ENCODE measurements around the gene TNRC18.

The TNRC18 gene

DNA sequence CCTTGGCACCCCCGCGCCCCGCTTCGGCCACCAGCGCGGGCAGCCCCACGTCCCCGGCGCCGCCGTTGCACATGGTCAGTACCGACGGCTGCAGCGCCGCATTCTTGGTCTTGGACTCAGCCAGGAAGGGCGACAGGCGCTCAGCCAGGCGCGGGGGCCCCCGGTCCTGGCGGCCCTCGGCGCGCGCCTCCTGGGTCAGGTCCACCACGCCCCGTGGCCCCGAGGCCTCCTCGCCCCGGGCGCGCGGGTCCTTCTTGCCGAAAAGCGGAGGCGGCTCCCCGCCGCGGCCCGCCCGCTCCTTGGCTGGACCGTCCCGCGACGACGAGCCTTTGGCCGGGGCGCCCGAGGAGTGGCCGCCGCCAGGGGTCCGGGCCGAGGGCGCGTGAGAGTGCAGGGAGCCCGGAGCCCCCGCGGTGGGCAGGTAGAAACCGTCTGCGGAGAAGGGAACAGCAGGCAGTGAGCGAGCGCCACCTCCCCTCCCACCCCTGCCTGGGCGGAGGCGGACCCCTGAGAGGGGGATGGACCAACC lies 34.7 kb downstream of the TNRC18 start:
- peaks cover under 1% of the 10 kb centered on the region for H3K4me1 ChIP-seq (ENCODE audit: control insufficient read depth, insufficient read depth, low read length, poor library complexity, severe bottlenecking)
- H3K27ac ChIP-seq (ENCODE audit: insufficient read depth, low read length, poor library complexity, severe bottlenecking), result no peak overlapping the region
- H3K4me3 ChIP-seq (ENCODE audit: insufficient read depth, low read depth, low read length, poor library complexity, severe bottlenecking), result no peak overlapping the region
- no peaks in the 10 kb centered on the region for H3K27me3 ChIP-seq (replicated peaks; ENCODE audit: control insufficient read depth, insufficient read depth, low read length, poor library complexity, severe bottlenecking)
- DNase-seq, result no peak
- H3K9me3 ChIP-seq (ENCODE audit: control insufficient read depth, low read length), result no peaks in the 10 kb centered on the region
- H3K36me3 ChIP-seq (ENCODE audit: control insufficient read depth, insufficient read depth, low read length), result peaks cover 52% of the 10 kb centered on the region

DNA sequence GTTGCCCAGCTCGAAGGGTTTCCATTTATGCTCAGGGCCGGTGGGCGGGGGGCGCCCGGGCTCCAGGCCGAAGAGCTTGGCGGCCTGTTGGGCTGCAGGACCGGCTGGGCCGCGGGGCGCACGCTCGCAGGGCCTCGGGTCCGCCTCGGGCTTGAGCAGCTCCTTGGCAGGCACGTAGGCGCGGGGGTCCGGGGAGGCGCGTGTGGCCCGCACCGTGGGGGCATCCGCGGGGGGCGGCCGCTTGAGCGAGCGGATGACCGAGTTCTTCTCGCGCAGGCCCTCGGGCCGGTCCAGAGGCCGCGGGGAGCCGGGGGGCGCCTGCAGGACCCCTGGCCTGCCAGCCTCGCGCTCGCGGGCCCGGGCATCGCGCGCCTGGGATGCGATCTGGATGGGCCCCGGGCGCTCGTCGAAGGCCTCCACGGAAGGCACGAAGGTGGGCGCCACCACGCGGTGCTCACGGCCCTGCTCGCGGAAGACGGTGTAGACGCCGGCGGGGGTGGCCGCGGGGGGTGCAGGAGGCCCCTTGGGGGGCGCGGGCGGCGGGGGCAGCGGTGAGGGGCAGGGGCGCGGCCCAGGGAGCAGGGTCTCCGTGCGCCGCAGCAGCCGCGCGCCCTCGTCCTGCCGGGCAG lies 35.2 kb downstream of the TNRC18 start:
- Histone ChIP-seq H3K27me3 (replicated peaks; ENCODE audit: control insufficient read depth, insufficient read depth, low read length, poor library complexity, severe bottlenecking) (no peaks in the 10 kb centered on the region), H3K27ac (ENCODE audit: insufficient read depth, low read length, poor library complexity, severe bottlenecking) (no peak overlapping the region), H3K4me1 (ENCODE audit: control insufficient read depth, insufficient read depth, low read length, poor library complexity, severe bottlenecking) (peaks cover 2% of the 10 kb centered on the region), H3K36me3 (ENCODE audit: control insufficient read depth, insufficient read depth, low read length) (peaks cover 46% of the 10 kb centered on the region), H3K9me3 (ENCODE audit: control insufficient read depth, low read length) (no peaks in the 10 kb centered on the region), H3K4me3 (ENCODE audit: insufficient read depth, low read depth, low read length, poor library complexity, severe bottlenecking) (no peak overlapping the region)
- DNase-seq, result no peak

DNA sequence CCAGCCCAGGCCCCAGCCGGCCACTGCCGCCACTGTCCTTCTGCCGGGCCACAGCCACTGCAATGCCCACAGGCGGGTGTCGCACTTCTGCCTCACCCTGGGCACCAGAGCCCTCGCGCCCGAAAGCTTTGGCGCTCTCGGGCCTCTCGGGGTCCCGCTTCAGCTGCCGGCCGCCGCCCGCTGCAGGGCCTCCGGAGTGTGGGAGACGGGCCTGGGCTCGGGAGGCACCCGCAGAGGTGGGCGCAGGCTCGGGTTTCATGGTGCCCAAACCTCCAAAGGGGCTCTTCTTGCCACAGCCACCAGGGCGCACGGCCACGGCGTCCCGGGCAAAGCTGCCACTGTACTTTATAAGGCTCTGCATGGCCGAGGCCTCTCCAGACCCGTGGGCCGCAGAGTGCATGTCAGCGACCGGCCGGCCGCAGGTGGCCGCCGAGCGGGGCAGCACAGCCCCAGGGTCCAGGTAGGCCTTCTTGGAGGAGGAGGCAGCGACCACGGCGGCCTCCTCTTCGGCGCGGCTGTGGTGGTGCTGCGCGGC lies 35.9 kb downstream of the TNRC18 start:
- Histone ChIP-seq H3K9me3 (ENCODE audit: control insufficient read depth, low read length) (no peaks in the 10 kb centered on the region), H3K27me3 (replicated peaks; ENCODE audit: control insufficient read depth, insufficient read depth, low read length, poor library complexity, severe bottlenecking) (no peaks in the 10 kb centered on the region), H3K36me3 (ENCODE audit: control insufficient read depth, insufficient read depth, low read length) (peaks cover 40% of the 10 kb centered on the region), H3K4me1 (ENCODE audit: control insufficient read depth, insufficient read depth, low read length, poor library complexity, severe bottlenecking) (peaks cover 4% of the 10 kb centered on the region), H3K4me3 (ENCODE audit: insufficient read depth, low read depth, low read length, poor library complexity, severe bottlenecking) (no peak overlapping the region), H3K27ac (ENCODE audit: insufficient read depth, low read length, poor library complexity, severe bottlenecking) (no peak overlapping the region)
- no peak for DNase-seq

DNA sequence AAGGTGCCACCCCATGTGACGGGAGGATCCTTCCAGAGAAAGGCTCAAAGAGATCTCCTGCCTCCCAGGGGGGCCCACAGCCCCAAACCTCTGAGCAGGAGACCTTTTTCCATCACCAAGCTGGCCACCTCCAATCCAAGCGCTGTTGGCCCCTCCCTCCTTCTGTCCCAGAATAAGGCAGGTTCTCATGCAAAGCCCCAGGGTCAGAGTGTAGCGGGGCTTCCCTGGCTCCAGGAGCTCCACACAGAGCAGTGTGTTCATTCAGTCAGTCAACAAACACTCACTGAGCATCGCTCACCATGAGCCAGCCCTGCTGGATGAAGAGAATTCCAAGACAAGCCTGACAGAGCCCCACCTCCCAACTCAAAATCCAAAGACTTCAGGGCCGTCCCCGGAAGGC lies 39.0 kb downstream of the TNRC18 start:
- Histone ChIP-seq H3K36me3 (ENCODE audit: control insufficient read depth, insufficient read depth, low read length) (peaks cover 21% of the 10 kb centered on the region), H3K4me3 (ENCODE audit: insufficient read depth, low read depth, low read length, poor library complexity, severe bottlenecking) (no peak overlapping the region), H3K27me3 (replicated peaks; ENCODE audit: control insufficient read depth, insufficient read depth, low read length, poor library complexity, severe bottlenecking) (no peaks in the 10 kb centered on the region), H3K9me3 (ENCODE audit: control insufficient read depth, low read length) (no peaks in the 10 kb centered on the region), H3K27ac (ENCODE audit: insufficient read depth, low read length, poor library complexity, severe bottlenecking) (no peak overlapping the region), H3K4me1 (ENCODE audit: control insufficient read depth, insufficient read depth, low read length, poor library complexity, severe bottlenecking) (peaks cover 4% of the 10 kb centered on the region)
- no peak for DNase-seq

DNA sequence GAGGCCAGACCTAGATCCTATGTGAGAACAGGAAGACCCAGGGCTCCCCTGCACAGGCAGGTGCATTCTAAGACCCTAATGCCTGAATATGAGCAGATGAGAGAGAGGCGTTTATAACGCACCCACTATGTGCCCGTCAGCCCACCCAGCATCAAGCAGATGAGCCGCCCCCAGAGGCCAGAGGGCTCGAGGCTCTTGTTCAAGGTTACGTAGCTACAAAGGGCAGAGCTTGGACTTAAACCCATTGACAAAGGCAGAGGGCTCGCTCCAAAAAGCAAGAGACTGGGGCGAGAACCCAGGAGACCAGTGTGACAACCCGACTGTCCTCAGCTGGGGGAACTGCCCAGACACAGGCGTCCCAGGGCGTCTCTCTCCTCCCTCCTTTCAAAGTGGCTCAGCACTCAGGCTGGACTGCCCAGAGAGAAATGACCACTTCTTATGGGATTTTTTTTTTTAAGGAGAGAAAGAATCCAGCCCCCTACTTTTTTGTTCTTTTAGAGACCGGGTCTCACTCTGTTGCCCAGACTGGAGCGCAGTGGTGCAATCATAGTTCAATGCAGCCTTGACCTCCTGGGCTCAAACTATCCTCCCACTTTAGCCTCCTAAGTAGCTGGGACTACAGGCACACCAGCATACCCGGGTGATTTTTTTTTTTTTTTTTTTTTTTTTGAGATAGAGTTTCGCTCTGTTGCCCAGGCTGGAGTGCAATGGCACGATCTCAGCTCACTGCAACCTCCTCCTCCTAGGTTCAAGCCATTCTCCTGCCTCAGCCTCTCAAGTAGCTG lies 40.1 kb downstream of the TNRC18 start:
- Histone ChIP-seq H3K36me3 (ENCODE audit: control insufficient read depth, insufficient read depth, low read length) (peaks cover 16% of the 10 kb centered on the region), H3K4me1 (ENCODE audit: control insufficient read depth, insufficient read depth, low read length, poor library complexity, severe bottlenecking) (peaks cover 4% of the 10 kb centered on the region), H3K9me3 (ENCODE audit: control insufficient read depth, low read length) (no peaks in the 10 kb centered on the region), H3K27ac (ENCODE audit: insufficient read depth, low read length, poor library complexity, severe bottlenecking) (no peak overlapping the region), H3K27me3 (replicated peaks; ENCODE audit: control insufficient read depth, insufficient read depth, low read length, poor library complexity, severe bottlenecking) (no peaks in the 10 kb centered on the region), H3K4me3 (ENCODE audit: insufficient read depth, low read depth, low read length, poor library complexity, severe bottlenecking) (no peak overlapping the region)
- no peak for DNase-seq

DNA sequence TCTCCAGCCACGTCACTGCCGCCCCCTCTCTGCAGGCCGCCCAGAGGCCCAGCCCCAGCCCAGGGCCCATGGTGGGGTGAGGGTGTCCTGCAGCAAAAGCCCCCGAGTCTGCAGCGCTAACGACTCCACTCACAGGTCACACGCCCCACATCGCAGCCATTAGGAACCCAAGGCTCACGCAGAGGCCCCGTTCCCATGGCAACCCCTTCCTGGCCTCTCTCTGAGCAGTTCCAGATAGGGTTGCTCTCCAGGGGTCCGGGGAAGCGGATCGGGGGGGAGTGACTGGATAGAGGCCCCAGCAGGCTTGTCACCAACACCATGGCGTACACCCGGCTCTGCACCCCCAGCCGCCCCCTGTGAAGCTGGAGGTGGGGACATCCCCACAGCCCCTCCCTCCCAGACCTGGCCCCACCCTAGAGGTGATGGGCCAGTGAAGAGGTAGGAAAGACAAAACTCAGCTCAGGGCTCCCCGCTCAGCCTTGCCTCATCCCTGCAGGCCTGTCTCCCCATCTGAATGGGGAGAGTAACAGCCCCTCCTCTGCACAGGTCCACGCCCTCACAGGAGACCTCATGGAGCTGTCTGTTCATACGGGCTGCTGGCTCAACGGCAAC lies 41.2 kb downstream of the TNRC18 start:
- H3K27ac ChIP-seq (ENCODE audit: insufficient read depth, low read length, poor library complexity, severe bottlenecking), result no peak overlapping the region
- no peaks in the 10 kb centered on the region for H3K27me3 ChIP-seq (replicated peaks; ENCODE audit: control insufficient read depth, insufficient read depth, low read length, poor library complexity, severe bottlenecking)
- H3K4me1 ChIP-seq (ENCODE audit: control insufficient read depth, insufficient read depth, low read length, poor library complexity, severe bottlenecking), result peaks cover 4% of the 10 kb centered on the region
- no peaks in the 10 kb centered on the region for H3K9me3 ChIP-seq (ENCODE audit: control insufficient read depth, low read length)
- H3K4me3 ChIP-seq (ENCODE audit: insufficient read depth, low read depth, low read length, poor library complexity, severe bottlenecking), result no peak overlapping the region
- DNase-seq, result no peak
- peaks cover 7% of the 10 kb centered on the region for H3K36me3 ChIP-seq (ENCODE audit: control insufficient read depth, insufficient read depth, low read length)

DNA sequence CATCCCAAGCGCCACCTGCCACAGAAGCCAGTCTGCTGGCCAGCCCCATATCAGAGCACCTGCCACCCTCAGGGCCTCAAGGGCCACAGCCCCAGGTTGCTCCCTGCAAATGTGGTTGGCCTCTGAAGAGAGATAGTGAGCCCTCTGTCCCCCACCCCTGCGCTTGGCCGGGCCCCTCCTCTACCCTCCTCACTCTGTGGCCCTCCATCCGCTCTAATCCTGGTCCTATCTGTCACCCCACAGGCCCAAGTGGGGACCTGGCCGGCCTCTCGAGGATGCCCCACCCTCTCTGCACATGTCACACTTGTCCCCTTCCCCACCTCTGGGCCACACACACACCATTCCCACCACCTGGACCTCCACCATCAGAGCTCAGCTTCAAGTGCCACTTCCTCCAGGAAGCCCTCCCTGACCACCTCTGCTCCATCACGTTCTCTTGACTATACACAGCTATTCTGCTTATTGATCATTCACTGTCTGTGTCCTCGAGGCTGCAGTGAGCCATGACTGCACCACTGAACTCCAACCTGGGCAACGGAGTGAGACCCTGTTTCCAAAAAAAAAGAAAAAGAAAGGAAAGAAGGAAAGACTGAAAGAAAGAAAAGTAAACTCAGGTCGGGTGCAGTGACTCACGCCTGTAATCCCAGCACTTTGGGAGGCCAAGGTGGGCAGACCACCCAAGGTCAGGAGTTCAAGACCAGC lies 42.4 kb downstream of the TNRC18 start:
- H3K27ac ChIP-seq (ENCODE audit: insufficient read depth, low read length, poor library complexity, severe bottlenecking), result no peak overlapping the region
- H3K4me1 ChIP-seq (ENCODE audit: control insufficient read depth, insufficient read depth, low read length, poor library complexity, severe bottlenecking), result peaks cover 4% of the 10 kb centered on the region
- H3K9me3 ChIP-seq (ENCODE audit: control insufficient read depth, low read length), result no peaks in the 10 kb centered on the region
- peaks cover 6% of the 10 kb centered on the region for H3K36me3 ChIP-seq (ENCODE audit: control insufficient read depth, insufficient read depth, low read length)
- no peak overlapping the region for H3K4me3 ChIP-seq (ENCODE audit: insufficient read depth, low read depth, low read length, poor library complexity, severe bottlenecking)
- H3K27me3 ChIP-seq (replicated peaks; ENCODE audit: control insufficient read depth, insufficient read depth, low read length, poor library complexity, severe bottlenecking), result no peaks in the 10 kb centered on the region
- no peak for DNase-seq

DNA sequence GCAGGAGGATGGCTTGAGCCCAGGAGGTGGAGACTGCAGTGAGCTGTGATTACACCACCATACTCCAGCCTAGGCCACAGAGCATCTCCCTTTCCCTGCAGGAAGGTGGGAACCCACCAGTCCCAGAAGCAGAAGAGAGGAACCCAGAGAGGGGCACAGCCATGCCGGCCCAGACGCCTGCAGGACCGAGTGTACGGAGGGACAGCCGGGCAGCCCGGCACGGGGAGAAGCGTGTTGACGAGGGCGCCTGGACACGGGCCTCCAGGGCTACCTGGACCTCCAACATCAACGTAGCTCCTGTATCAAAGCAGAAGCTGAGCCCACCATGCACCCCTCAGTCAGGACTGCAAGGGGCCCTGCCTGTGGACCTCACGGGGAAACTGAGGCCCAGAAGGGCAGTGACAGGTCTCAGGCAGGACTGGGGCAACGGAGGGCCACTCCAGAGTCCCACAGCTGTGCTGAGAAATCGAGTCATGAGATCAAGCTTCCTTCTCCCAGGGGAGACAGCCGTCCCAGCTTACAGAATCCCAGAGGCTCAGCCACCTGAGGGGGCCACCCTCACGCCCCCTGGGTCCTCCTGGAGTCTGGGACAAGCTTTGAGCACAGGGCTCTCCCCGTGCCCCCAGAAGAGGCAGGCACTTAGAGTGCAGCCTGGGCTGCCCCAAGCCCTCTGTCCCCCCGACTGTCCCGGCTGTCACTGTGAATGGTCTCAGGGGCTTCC lies 43.1 kb downstream of the TNRC18 start:
- Histone ChIP-seq H3K9me3 (ENCODE audit: control insufficient read depth, low read length) (no peaks in the 10 kb centered on the region), H3K27ac (ENCODE audit: insufficient read depth, low read length, poor library complexity, severe bottlenecking) (no peak overlapping the region), H3K4me1 (ENCODE audit: control insufficient read depth, insufficient read depth, low read length, poor library complexity, severe bottlenecking) (peaks cover 4% of the 10 kb centered on the region), H3K36me3 (ENCODE audit: control insufficient read depth, insufficient read depth, low read length) (peaks cover 13% of the 10 kb centered on the region), H3K4me3 (ENCODE audit: insufficient read depth, low read depth, low read length, poor library complexity, severe bottlenecking) (no peak overlapping the region), H3K27me3 (replicated peaks; ENCODE audit: control insufficient read depth, insufficient read depth, low read length, poor library complexity, severe bottlenecking) (no peaks in the 10 kb centered on the region)
- no peak for DNase-seq

DNA sequence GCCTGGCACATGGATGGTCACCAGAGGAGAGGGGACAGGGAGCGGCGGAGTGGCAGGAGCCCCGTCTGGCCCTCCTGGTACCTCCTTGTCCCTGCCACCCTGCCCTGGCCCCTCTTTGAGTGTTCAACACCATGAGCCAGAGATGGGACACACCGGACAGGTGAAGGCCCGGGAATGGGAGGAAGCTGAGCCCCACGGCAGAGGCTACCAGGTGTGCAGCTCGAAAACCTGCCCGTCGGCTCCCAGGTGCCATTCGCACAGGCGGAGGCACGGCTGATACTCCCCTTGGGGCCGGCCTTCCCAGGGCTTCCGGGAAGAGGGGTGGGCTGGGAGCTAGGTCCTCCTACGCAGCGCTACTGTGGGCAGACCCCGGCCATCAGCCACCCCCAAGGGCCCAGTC lies 44.1 kb downstream of the TNRC18 start:
- no peak for DNase-seq
- peaks cover 17% of the 10 kb centered on the region for H3K36me3 ChIP-seq (ENCODE audit: control insufficient read depth, insufficient read depth, low read length)
- peaks cover 4% of the 10 kb centered on the region for H3K4me1 ChIP-seq (ENCODE audit: control insufficient read depth, insufficient read depth, low read length, poor library complexity, severe bottlenecking)
- no peak overlapping the region for H3K27ac ChIP-seq (ENCODE audit: insufficient read depth, low read length, poor library complexity, severe bottlenecking)
- no peaks in the 10 kb centered on the region for H3K9me3 ChIP-seq (ENCODE audit: control insufficient read depth, low read length)
- no peak overlapping the region for H3K4me3 ChIP-seq (ENCODE audit: insufficient read depth, low read depth, low read length, poor library complexity, severe bottlenecking)
- no peaks in the 10 kb centered on the region for H3K27me3 ChIP-seq (replicated peaks; ENCODE audit: control insufficient read depth, insufficient read depth, low read length, poor library complexity, severe bottlenecking)
